ENCODE results near the gene NEXN. TPM values are rescaled to one million over a fixed set of nuclear protein-coding genes. Genes with fewer than 3 reads are reported as not detected.

NEXN gene
- total and polyA plus RNA-seq, 4 donors = 0.51 to 2.4 (median 1.7) TPM

GRCh38 chr1:77953907-77954306 is 65.5 kb downstream of the NEXN start:
- H3K4me1 ChIP-seq (ENCODE audit: control insufficient read depth in 4 of 4, insufficient read depth in 4 of 4, low read length in 3 of 4) = peaks cover 0 to 1% (median 0%) of the 10 kb centered on the region in 4 donors
- no peak overlapping the region for H3K4me3 ChIP-seq (ENCODE audit: low read depth in 1 of 3, low read length in 3 of 3)

GRCh38 chr1:77954521-77954920 is 66.1 kb downstream of the NEXN start:
- Histone ChIP-seq H3K4me1 (ENCODE audit: control insufficient read depth in 4 of 4, insufficient read depth in 4 of 4, low read length in 3 of 4) (peaks cover 0 to 1% (median 0%) of the 10 kb centered on the region in 4 donors), H3K9ac (ENCODE audit: low read depth in 1 of 2, low read length in 2 of 2) (no peak overlapping the region), H3K9me3 (ENCODE audit: control insufficient read depth in 4 of 4, low read length in 3 of 4) (no peaks in the 10 kb centered on the region), H3K27ac (ENCODE audit: low read depth in 1 of 2, low read length in 2 of 2) (no peak overlapping the region), H3K4me3 (ENCODE audit: low read depth in 1 of 3, low read length in 3 of 3) (no peak overlapping the region), H3K36me3 (ENCODE audit: control insufficient read depth in 4 of 4, insufficient read depth in 3 of 4, low read depth in 1 of 4, low read length in 3 of 4) (peaks cover 19 to 70% (median 58%) of the 10 kb centered on the region in 4 donors), H3K27me3 (ENCODE audit: control insufficient read depth in 4 of 4, insufficient read depth in 4 of 4, low read length in 3 of 4) (no peaks in the 10 kb centered on the region)
- WGBS = 97% methylated on average over 2 of the region's 2 CpGs
- TF ChIP-seq HNF4G (IDR thresholded peaks at IDR 0.05) (no peak), SP1 (IDR thresholded peaks at IDR 0.05) (no peak), MAX (IDR thresholded peaks at IDR 0.05) (no peak), ATF3 (IDR thresholded peaks at IDR 0.05) (no peak), GABPA (IDR thresholded peaks at IDR 0.05 in 1 of 2, conservative IDR thresholded peaks at IDR 0.05 in 1 of 2) (no peak), ZBTB33 (IDR thresholded peaks at IDR 0.05) (no peak)
- DNase-seq (ENCODE audit: low spot score) = no peak

More at GRCh38 chr1:77953907-77954306, 65.5 kb downstream of the NEXN start:
- WGBS = over 99% methylated on average over 3 of the region's 3 CpGs
- no peaks in the 10 kb centered on the region for H3K9me3 ChIP-seq (ENCODE audit: control insufficient read depth in 4 of 4, low read length in 3 of 4)
- H3K36me3 ChIP-seq (ENCODE audit: control insufficient read depth in 4 of 4, insufficient read depth in 3 of 4, low read depth in 1 of 4, low read length in 3 of 4) = peaks cover 17 to 65% (median 55%) of the 10 kb centered on the region in 4 donors
- no peak for TF ChIP-seq ZBTB33 (IDR thresholded peaks at IDR 0.05)
- no peak for TF ChIP-seq HNF4G (IDR thresholded peaks at IDR 0.05)
- TF ChIP-seq FOXA1 (IDR thresholded peaks at IDR 0.05) = no peak
- no peak for TF ChIP-seq FOXA2 (IDR thresholded peaks at IDR 0.05)
- no peak for TF ChIP-seq GABPA (IDR thresholded peaks at IDR 0.05 in 1 of 2, conservative IDR thresholded peaks at IDR 0.05 in 1 of 2)
- TF ChIP-seq SP1 (IDR thresholded peaks at IDR 0.05) = no peak
- TF ChIP-seq TAF1 (conservative IDR thresholded peaks at IDR 0.05) = no peak
- TF ChIP-seq RXRA (IDR thresholded peaks at IDR 0.05) = no peak
- TF ChIP-seq YY1 (IDR thresholded peaks at IDR 0.05) = no peak
- TF ChIP-seq, protein P1, sequence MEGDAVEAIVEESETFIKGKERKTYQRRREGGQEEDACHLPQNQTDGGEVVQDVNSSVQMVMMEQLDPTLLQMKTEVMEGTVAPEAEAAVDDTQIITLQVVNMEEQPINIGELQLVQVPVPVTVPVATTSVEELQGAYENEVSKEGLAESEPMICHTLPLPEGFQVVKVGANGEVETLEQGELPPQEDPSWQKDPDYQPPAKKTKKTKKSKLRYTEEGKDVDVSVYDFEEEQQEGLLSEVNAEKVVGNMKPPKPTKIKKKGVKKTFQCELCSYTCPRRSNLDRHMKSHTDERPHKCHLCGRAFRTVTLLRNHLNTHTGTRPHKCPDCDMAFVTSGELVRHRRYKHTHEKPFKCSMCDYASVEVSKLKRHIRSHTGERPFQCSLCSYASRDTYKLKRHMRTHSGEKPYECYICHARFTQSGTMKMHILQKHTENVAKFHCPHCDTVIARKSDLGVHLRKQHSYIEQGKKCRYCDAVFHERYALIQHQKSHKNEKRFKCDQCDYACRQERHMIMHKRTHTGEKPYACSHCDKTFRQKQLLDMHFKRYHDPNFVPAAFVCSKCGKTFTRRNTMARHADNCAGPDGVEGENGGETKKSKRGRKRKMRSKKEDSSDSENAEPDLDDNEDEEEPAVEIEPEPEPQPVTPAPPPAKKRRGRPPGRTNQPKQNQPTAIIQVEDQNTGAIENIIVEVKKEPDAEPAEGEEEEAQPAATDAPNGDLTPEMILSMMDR (IDR thresholded peaks at IDR 0.05; ENCODE audit: low read depth, low read length, missing input control) = no peak
- no peak for TF ChIP-seq MAX (IDR thresholded peaks at IDR 0.05)
- H3K9ac ChIP-seq (ENCODE audit: low read depth in 1 of 2, low read length in 2 of 2) = no peak overlapping the region
- no peaks in the 10 kb centered on the region for H3K27me3 ChIP-seq (ENCODE audit: control insufficient read depth in 4 of 4, insufficient read depth in 4 of 4, low read length in 3 of 4)
- DNase-seq (ENCODE audit: low spot score) = no peak
- no peak overlapping the region for H3K27ac ChIP-seq (ENCODE audit: low read depth in 1 of 2, low read length in 2 of 2)

All from liver (tissue), 9 donors.